Gastrocnemius medialis (tissue), 4 donors: ENCODE data around the gene PCP4L1. TPM values are rescaled to one million over a fixed set of nuclear protein-coding genes. Genes with fewer than 3 reads are reported as not detected.

Experiments used
- ATAC-seq, 2 donors: fragments of 150-250 bp; one replicate each; pipeline ENCODE4 v1.9.1; 2016
- DNase-seq, 2 donors: peaks; one replicate each; pipeline ENCODE4 v3.0.0-alpha.2; 2019
- H3K27ac ChIP-seq, 4 donors: fragments of 200-600 bp; sonication (generic); 1 replicate in 1 of 4; 2 replicates in 3 of 4; pipeline ENCODE4 v1.5.1; 2016 to 2018; ENCODE audit warnings: mild to moderate bottlenecking in 2 of 4, moderate library complexity in 1 of 4
- H3K27me3 ChIP-seq, 3 donors: fragments of 200-600 bp; sonication (generic) in 2 of 3; 1 replicate in 1 of 3; 2 replicates in 2 of 3; pipeline versions ENCODE4 v1.5.1 to v1.6.0; 2016 to 2019; ENCODE audit warnings: mild to moderate bottlenecking in 1 of 3, moderate library complexity in 1 of 3
- H3K36me3 ChIP-seq, 2 donors: fragments of 200-600 bp; sonication (generic) in 1 of 2; one replicate each; pipeline ENCODE4 v1.5.1; 2017 to 2018
- H3K4me1 ChIP-seq, 2 donors: fragments of 200-600 bp; sonication (generic) in 1 of 2; one replicate each; pipeline ENCODE4 v1.5.1; 2016 to 2017; ENCODE audit warnings: mild to moderate bottlenecking in 2 of 2
- H3K4me3 ChIP-seq, 4 donors: fragments of 200-600 bp; sonication (generic) in 3 of 4; 1 replicate in 1 of 4; 2 replicates in 3 of 4; pipeline ENCODE4 v1.5.1; 2016 to 2019; ENCODE audit warnings: mild to moderate bottlenecking in 2 of 4
- H3K9me3 ChIP-seq, 3 donors: fragments of 200-600 bp; sonication (generic) in 2 of 3; 1 replicate in 1 of 3; 2 replicates in 2 of 3; pipeline ENCODE4 v1.5.1; 2016 to 2019
- CTCF ChIP-seq, 5 experiments: fragments of 450-650 bp in 3 of 5; fragments of 200-600 bp in 2 of 5; sonication (generic) in 2 of 5; IDR thresholded peaks in 4 of 5; conservative IDR thresholded peaks in 1 of 5; 1 replicate in 4 of 5; 2 replicates in 1 of 5; pipeline ENCODE4 v1.5.1; 2016 to 2019; ENCODE audit warnings: antibody characterized with exemption in 5 of 5, mild to moderate bottlenecking in 3 of 5, moderate library complexity in 3 of 5
- POLR2A ChIP-seq, 2 donors: fragments of 450-650 bp; IDR thresholded peaks; one replicate each; pipeline ENCODE4 v1.6.1; 2017; ENCODE audit warnings: antibody characterized with exemption in 2 of 2, mild to moderate bottlenecking in 2 of 2, moderate library complexity in 2 of 2
- in situ Hi-C, 4 donors: fragments of 200-750 bp; cut with MboI; loops; one replicate each; pipeline versions ENCODE4 v1.15.0 to v1.8.0; 2017; ENCODE audit warnings: low sequenced_read_pairs in 4 of 4
- intact Hi-C: fragments of 100-400 bp; cut with DNase I; formaldehyde crosslinking; loops from one replicate; pipeline ENCODE4 v1.15.1; 2023; ENCODE audit warnings: low total_unique reads
- total RNA-seq, 4 donors: library from RNA; depleted of rRNA; stranded (reverse); fragments of >200 nt; gene quantifications; one replicate each; pipeline versions ENCODE4 v1.1.0 to v1.2.3, GENCODE V29; 2016

PCP4L1 gene
- total RNA-seq = not detected

GRCh38 chr1:161258439-161259344 lies at the start of gene PCP4L1:
PCP4L1 (plus strand) TSS chr1:161258745; CDS start chr1:161258975, 230 bp downstream.
- no peak for DNase-seq
- peaks cover 0 to 7% (median 4%) of the 10 kb centered on the region in 3 donors for H3K9me3 ChIP-seq
- H3K4me1 ChIP-seq = peaks cover 0 to 4% of the 10 kb centered on the region in 2 donors
- TF ChIP-seq CTCF (IDR thresholded peaks at IDR 0.05 in 4 of 5, conservative IDR thresholded peaks at IDR 0.05 in 1 of 5) (no peak), POLR2A (IDR thresholded peaks at IDR 0.05) (no peak)
- peaks cover 38 to 46% (median 45%) of the 10 kb centered on the region in 3 donors for H3K27me3 ChIP-seq
- no peaks in the 10 kb centered on the region for H3K36me3 ChIP-seq
- ATAC-seq = no peak
- no peak within 1 kb of the TSS for H3K27ac ChIP-seq
- intact Hi-C loops (no loop called here), in situ Hi-C loops (no loop called here)
- H3K4me3 ChIP-seq = peak within 1 kb of the TSS; percentile 7 to 44 (median 34)

GRCh38 chr1:161209790-161210409 lies 48.6 kb upstream of the PCP4L1 start:
- Histone ChIP-seq H3K36me3 (peaks cover 0 to 87% of the 10 kb centered on the region in 2 donors), H3K4me3 (no peak overlapping the region), H3K4me1 (peaks cover 4 to 32% of the 10 kb centered on the region in 2 donors), H3K27me3 (no peaks in the 10 kb centered on the region), H3K27ac (peak overlapping the region; percentile 77 to 99 (median 96)), H3K9me3 (no peaks in the 10 kb centered on the region)
- in situ Hi-C loops (loop anchor here in 2 of 4 donors (25.0 kb wide), 1 partner anchor 527 kb away; the partner anchor contains the start of gene DUSP12 (in 2 of the 2)), intact Hi-C loops (loop anchor here (1.0 kb wide), 1 partner anchor 15 kb away; no protein-coding TSS in a partner anchor)
- TF ChIP-seq POLR2A (IDR thresholded peaks at IDR 0.05) = no peak
- peak; percentile 79 to 89 (median 84) for TF ChIP-seq CTCF (IDR thresholded peaks at IDR 0.05 in 4 of 5, conservative IDR thresholded peaks at IDR 0.05 in 1 of 5)
- peak; percentile 48 to 85 for ATAC-seq
- peak; percentile 62 to 71 for DNase-seq

GRCh38 chr1:161214369-161214768 lies 44.2 kb upstream of the PCP4L1 start:
- Histone ChIP-seq H3K36me3 (peaks cover 0 to 52% of the 10 kb centered on the region in 2 donors), H3K4me1 (peaks cover 0 to 4% of the 10 kb centered on the region in 2 donors), H3K9me3 (no peaks in the 10 kb centered on the region), H3K27me3 (no peaks in the 10 kb centered on the region), H3K27ac (peak overlapping the region in 1 of 4 donors; percentile 22), H3K4me3 (no peak overlapping the region)
- TF ChIP-seq POLR2A (IDR thresholded peaks at IDR 0.05) = no peak
- no peak for TF ChIP-seq CTCF (IDR thresholded peaks at IDR 0.05 in 4 of 5, conservative IDR thresholded peaks at IDR 0.05 in 1 of 5)
- intact Hi-C loops (no loop called here), in situ Hi-C loops (loop anchor here in 2 of 4 donors (25.0 kb wide), 1 partner anchor 523 kb away; the partner anchor contains the start of gene DUSP12 (in 2 of the 2))
- ATAC-seq = no peak
- no peak for DNase-seq

- DNase-seq (peak in 1 of 2 donors; percentile 46), ATAC-seq (no peak)
- intact Hi-C loops = no loop called here
- H3K4me1 ChIP-seq = no peaks in the 10 kb centered on the region
- H3K4me3 ChIP-seq = peak within 1 kb of the TSS in 1 of 4 donors; percentile 34
- H3K27me3 ChIP-seq = no peaks in the 10 kb centered on the region
- H3K36me3 ChIP-seq = peaks cover 0 to 47% of the 10 kb centered on the region in 2 donors
- H3K27ac ChIP-seq = peak within 1 kb of the TSS in 3 of 4 donors; percentile 22 to 77 (median 41)
- no peak for TF ChIP-seq CTCF (IDR thresholded peaks at IDR 0.05 in 4 of 5, conservative IDR thresholded peaks at IDR 0.05 in 1 of 5)
- TF ChIP-seq POLR2A (IDR thresholded peaks at IDR 0.05) = peak; percentile 27 to 46
- in situ Hi-C loops = loop anchor here in 2 of 4 donors (25.0 kb wide), 1 partner anchor 522 kb away; the partner anchor contains the start of gene DUSP12 (in 2 of the 2)
- H3K9me3 ChIP-seq = no peaks in the 10 kb centered on the region
Observed at GRCh38 chr1:161215076-161215475, 43.5 kb upstream of the PCP4L1 start, which contains the start of gene FCER1G. FCER1G (plus strand) TSS chr1:161215295; CDS start chr1:161215322, 27 bp downstream.
